Endothelial cell of umbilical vein (primary cell): ENCODE measurements around the gene MAGI1. TPM values are rescaled to one million over a fixed set of nuclear protein-coding genes. Genes with fewer than 3 reads are reported as not detected.

Source experiments
- BruUV-seq: library from RNA; stranded (reverse); fragments of 400-500 nt; replicated peaks from 2 replicates; lab custom pipeline; 2021; lab: Mats Ljungman, UMichigan
- CTCF ChIA-PET: fragments of 300-600, 350-600 bp; sonication (Branson Sonifier 250); formaldehyde crosslinking; loops from one replicate; lab custom pipeline; 2021; ENCODE audit warnings: antibody characterized with exemption, inconsistent platforms; lab: Charles Lee
- POLR2A ChIA-PET: fragments of 300-600, 350-600 bp; sonication (Branson Sonifier 250); formaldehyde crosslinking; loops from one replicate; lab custom pipeline; 2021; ENCODE audit warnings: antibody characterized with exemption, inconsistent platforms; lab: Charles Lee
- DNase-seq: peaks from one replicate; pipeline ENCODE4 v3.0.0-alpha.2; 2011; ENCODE audit warnings: low read depth, low spot score
- FAIRE-seq: peaks from 2 replicates; lab custom pipeline; 2011; peaks lifted over from hg19 to GRCh38; lab: Jason Lieb, UNC
- H2AFZ ChIP-seq: 2 replicates; pipeline ENCODE4 v1.6.0; 2012; ENCODE audit warnings: low read depth, low read length, control low read depth, inconsistent platforms
- H3K27ac ChIP-seq: 2 replicates; pipeline ENCODE4 v1.5.1; 2011; ENCODE audit warnings: low read depth, mild to moderate bottlenecking, control low read depth, low read length, moderate library complexity; ENCODE audit not compliant: insufficient read depth
- H3K27me3 ChIP-seq, 2 experiments: 2 replicates each; pipeline versions ENCODE4 v1.6.0 to v1.6.1; 2011; ENCODE audit warnings: low read length in 2 of 2, mixed read lengths in 1 of 2; ENCODE audit not compliant: control insufficient read depth in 2 of 2, insufficient read depth in 2 of 2
- H3K36me3 ChIP-seq, 2 experiments: 2 replicates in 1 of 2; 3 replicates in 1 of 2; pipeline ENCODE4 v1.5.1; 2011; ENCODE audit warnings: low read length in 2 of 2, mild to moderate bottlenecking in 1 of 2, moderate library complexity in 1 of 2; ENCODE audit not compliant: control insufficient read depth in 2 of 2, insufficient read depth in 2 of 2; ENCODE audit errors: extremely low read depth in 1 of 2
- H3K4me1 ChIP-seq: 3 replicates; pipeline ENCODE4 v1.5.1; 2011; ENCODE audit warnings: mild to moderate bottlenecking, low read length; ENCODE audit not compliant: control insufficient read depth, insufficient read depth; ENCODE audit errors: extremely low read depth
- H3K4me2 ChIP-seq: 2 replicates; pipeline ENCODE4 v1.6.1; 2011; ENCODE audit warnings: low read length, control low read depth, mixed read lengths; ENCODE audit not compliant: insufficient read depth
- H3K4me3 ChIP-seq, 3 experiments: fragments of 200-600 bp in 1 of 3; sonication (generic), shearing (Covaris generic) in 1 of 3; replicated peaks in 1 of 3; 2 replicates each; pipeline ENCODE4 v1.5.1; 2011 to 2016; ENCODE audit warnings: control low read depth in 3 of 3, low read length in 3 of 3, mild to moderate bottlenecking in 2 of 3, inconsistent platforms in 1 of 3, low read depth in 1 of 3, moderate library complexity in 1 of 3; ENCODE audit not compliant: insufficient read depth in 1 of 3
- H3K79me2 ChIP-seq: 2 replicates; pipeline ENCODE4 v1.6.0; 2012; ENCODE audit warnings: low read length, inconsistent platforms; ENCODE audit not compliant: control insufficient read depth, insufficient read depth
- H3K9ac ChIP-seq: replicated peaks from 2 replicates; pipeline ENCODE3; 2011; ENCODE audit warnings: low read length, control low read depth; ENCODE audit not compliant: insufficient read depth; ENCODE audit errors: extremely low read depth
- H3K9me1 ChIP-seq: replicated peaks from 3 replicates; pipeline ENCODE4 v1.6.0; 2011; ENCODE audit warnings: mild to moderate bottlenecking, low read length; ENCODE audit not compliant: control insufficient read depth, insufficient read depth; ENCODE audit errors: extremely low read depth
- H3K9me3 ChIP-seq: replicated peaks from 2 replicates; pipeline ENCODE4 v1.5.1; 2012; ENCODE audit warnings: low read length, inconsistent platforms; ENCODE audit not compliant: control insufficient read depth, insufficient read depth
- H4K20me1 ChIP-seq: replicated peaks from 2 replicates; pipeline ENCODE3; 2011; ENCODE audit warnings: mild to moderate bottlenecking, low read length; ENCODE audit not compliant: control insufficient read depth, insufficient read depth; ENCODE audit errors: extremely low read depth
- CTCF ChIP-seq, 2 donors: IDR thresholded peaks; 1 replicate in 1 of 2; 2 replicates in 1 of 2; pipeline ENCODE4 v1.5.1; 2011; ENCODE audit warnings: low read length in 2 of 2, mild to moderate bottlenecking in 2 of 2, moderate library complexity in 2 of 2, control low read depth in 1 of 2, inconsistent platforms in 1 of 2, low read depth in 1 of 2; ENCODE audit not compliant: insufficient read depth in 1 of 2; ENCODE audit errors: extremely low read depth in 1 of 2
- EZH2 ChIP-seq: IDR thresholded peaks from 2 replicates; pipeline ENCODE4 v1.6.1; 2012; ENCODE audit warnings: borderline replicate concordance, low read depth, mild to moderate bottlenecking, moderate library complexity, low read length, inconsistent platforms; ENCODE audit not compliant: severe bottlenecking
- FOS ChIP-seq: IDR thresholded peaks from 2 replicates; pipeline ENCODE4 v1.6.1; 2011; ENCODE audit warnings: mild to moderate bottlenecking, low read length, moderate library complexity, borderline replicate concordance; ENCODE audit not compliant: insufficient read depth
- GATA2 ChIP-seq: IDR thresholded peaks from 2 replicates; pipeline ENCODE4 v1.7.0; 2011; ENCODE audit warnings: low read depth, mild to moderate bottlenecking, moderate library complexity, mixed read lengths, low read length; ENCODE audit not compliant: insufficient read length, insufficient read depth
- JUN ChIP-seq: IDR thresholded peaks from 2 replicates; pipeline ENCODE4 v1.6.1; 2011; ENCODE audit warnings: borderline replicate concordance, low read depth; ENCODE audit not compliant: insufficient read length, insufficient read depth
- MYC ChIP-seq: IDR thresholded peaks from one replicate; pipeline ENCODE4 v1.6.1; 2011; ENCODE audit warnings: mild to moderate bottlenecking, low read depth, low read length
- POLR2A ChIP-seq: IDR thresholded peaks from 2 replicates; pipeline ENCODE4 v1.6.1; 2012; ENCODE audit warnings: low read depth, mild to moderate bottlenecking, control low read depth, low read length
- POLR2AphosphoS5 ChIP-seq: IDR thresholded peaks from 2 replicates; pipeline ENCODE4 v1.6.1; 2012; ENCODE audit warnings: low read depth, mild to moderate bottlenecking, control low read depth, low read length, moderate library complexity; ENCODE audit not compliant: insufficient read depth
- dilution Hi-C: fragments of 300-500 bp; cut with MboI; formaldehyde crosslinking; loops from one replicate; pipeline ENCODE4 v1.15.0; 2019; ENCODE audit warnings: low sequenced_read_pairs; ENCODE audit not compliant: extremely low pct_ligation_motif_present
- intact Hi-C: fragments of 100-400 bp; cut with micrococcal nuclease; formaldehyde crosslinking; loops from one replicate; pipeline ENCODE4 v1.10.0; 2022
- polyA plus RNA-seq, 4 experiments: library from polyadenylated mRNA; depleted of rRNA in 3 of 4; stranded (reverse) in 3 of 4; unstranded in 1 of 4; fragments of >200 nt; gene quantifications; 2 replicates each; pipeline versions ENCODE4 v1.2.1 to v1.2.3, GENCODE V29; 2011 to 2012; ENCODE audit warnings: missing spikeins in 1 of 4
- total RNA-seq: library from RNA; stranded (reverse); gene quantifications from 2 replicates; pipeline ENCODE4 v1.2.3, GENCODE V29; 2021
- TF ChIP-seq, protein P1 (sequence below): IDR thresholded peaks from 2 replicates; pipeline ENCODE4 v1.6.1; 2011; ENCODE audit not compliant: insufficient read depth, insufficient read length

Gene MAGI1
- total and polyA plus RNA-seq, 2 donors (not counting 3 experiments of a cell fraction or from before 2014, with no cell fraction given), result 10.1 to 47.9 TPM

GRCh38 chr3:65786890-65787289, 251.8 kb downstream of the MAGI1 start:
- intact Hi-C loops, result no loop called here

More at GRCh38 chr3:65786890-65787289, 251.8 kb downstream of the MAGI1 start:
- POLR2A ChIA-PET, result no interaction called here
- Histone ChIP-seq H3K9me1 (no peaks in the 10 kb centered on the region), H3K27me3 (no peaks in the 10 kb centered on the region), H2AFZ (no peak overlapping the region), H4K20me1 (no peaks in the 10 kb centered on the region), H3K27ac (no peak overlapping the region), H3K9ac (no peak overlapping the region), H3K4me3 (no peak overlapping the region), H3K4me1 (no peaks in the 10 kb centered on the region), H3K36me3 (no peaks in the 10 kb centered on the region), H3K9me3 (no peaks in the 10 kb centered on the region), H3K4me2 (no peak overlapping the region), H3K79me2 (no peaks in the 10 kb centered on the region)
- BruUV-seq, result no TSS peak
- FAIRE-seq (no peak), DNase-seq (no peak)
- CTCF ChIA-PET, result interaction anchor here (1.2 to 1.3 kb wide), 3 partner anchors 215 to 409 kb away, joined by 3 to 4 read pairs (median 3); no protein-coding TSS in a partner anchor
- TF ChIP-seq POLR2AphosphoS5, result no peak
- TF ChIP-seq FOS, result no peak
- TF ChIP-seq, protein P1, sequence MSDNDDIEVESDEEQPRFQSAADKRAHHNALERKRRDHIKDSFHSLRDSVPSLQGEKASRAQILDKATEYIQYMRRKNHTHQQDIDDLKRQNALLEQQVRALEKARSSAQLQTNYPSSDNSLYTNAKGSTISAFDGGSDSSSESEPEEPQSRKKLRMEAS, result no peak
- TF ChIP-seq MYC, result no peak
- no peak for TF ChIP-seq JUN
- no peak for TF ChIP-seq CTCF (IDR thresholded peaks at IDR 0.05; ENCODE audit: extremely low read depth in 1 of 2, insufficient read depth in 1 of 2, low read depth in 1 of 2, low read length in 2 of 2)
- no peak for TF ChIP-seq EZH2
- TF ChIP-seq GATA2, result no peak
- no peak for TF ChIP-seq POLR2A
- dilution Hi-C loops, result no loop called here
